Measurements from ENCODE around the gene WNT1. TPM values are rescaled to one million over a fixed set of nuclear protein-coding genes. Genes with fewer than 3 reads are reported as not detected.

Gene WNT1
- polyA plus RNA-seq, 12 donors, result 0.12 to 0.17 TPM; not detected in 10

- DNase-seq, result no peak
These were observed 22.2 kb downstream of the WNT1 start for GRCh38 chr12:49000346-49000745.

GRCh38 chr12:49008943-49009342 is 30.8 kb downstream of the WNT1 start:
- DNase-seq, result no peak

DNA sequence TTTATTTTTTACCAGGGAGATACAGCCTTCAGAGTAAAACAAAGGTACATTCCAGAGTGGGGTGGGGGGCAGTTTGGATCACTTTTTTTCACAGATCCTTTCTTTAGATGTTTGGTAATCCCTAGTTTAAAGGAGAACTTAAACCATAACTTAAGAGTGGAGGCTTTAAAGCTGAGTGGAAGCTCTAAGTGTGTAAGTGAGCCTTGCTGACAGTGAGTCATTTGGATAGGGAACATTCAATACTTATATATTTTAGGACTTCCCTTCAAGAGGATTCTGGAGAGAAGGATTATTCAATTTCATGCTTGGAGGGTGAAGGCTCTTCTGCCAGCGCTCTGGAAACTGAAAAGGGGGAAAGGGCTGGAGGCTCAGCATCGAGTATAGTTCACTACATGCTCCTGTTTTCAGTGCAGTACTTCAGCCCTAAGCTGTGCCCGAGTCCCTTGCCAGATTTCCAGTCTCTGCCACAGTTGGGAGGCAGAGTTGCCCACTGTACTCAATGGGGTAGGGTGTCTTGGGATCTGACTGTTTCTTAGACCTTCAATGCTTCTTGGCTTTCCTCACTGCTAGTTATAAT is 32.1 kb downstream of the WNT1 start:
- no peak for DNase-seq

GRCh38 chr12:49012739-49013138 is 34.6 kb downstream of the WNT1 start:
- DNase-seq, result no peak

DNA sequence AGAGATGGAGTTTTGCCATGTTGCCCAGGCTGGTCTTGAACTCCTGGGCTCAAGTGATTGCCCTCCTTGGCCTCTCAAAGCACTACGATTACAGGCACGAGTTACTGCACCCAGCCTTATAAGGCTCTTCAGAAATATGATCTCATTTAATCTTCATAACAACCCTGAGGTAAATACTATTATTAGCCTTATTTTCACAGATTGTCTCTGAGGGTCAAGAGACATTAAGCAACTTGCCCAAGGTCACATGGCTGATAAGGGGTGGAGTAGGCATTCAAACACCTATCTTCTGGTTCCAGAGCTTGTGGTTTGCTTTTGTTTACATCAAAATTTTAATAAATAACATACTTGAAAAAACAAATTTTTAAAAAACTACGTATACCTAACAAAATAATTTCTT is 35.3 kb downstream of the WNT1 start:
- no peak for DNase-seq

DNA sequence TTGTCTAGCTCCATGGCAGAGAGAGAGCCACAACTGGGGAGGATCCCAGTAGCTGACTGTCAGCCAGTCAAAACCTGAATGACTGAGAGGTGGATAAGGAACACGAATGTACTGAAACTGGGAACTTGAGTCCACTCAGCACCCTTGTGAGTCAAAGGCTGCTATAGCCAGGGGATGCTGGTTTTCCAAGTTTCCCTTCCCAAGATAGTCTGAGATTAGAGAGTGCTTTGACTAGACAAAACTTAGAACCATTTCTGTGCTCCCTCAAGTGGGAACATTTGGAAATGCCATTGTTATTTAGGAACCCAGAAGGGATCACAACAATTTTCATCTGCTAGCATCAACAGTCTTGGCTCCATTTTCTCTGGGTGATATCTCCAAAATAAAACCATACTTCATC is 36.4 kb downstream of the WNT1 start:
- no peak for DNase-seq

DNA sequence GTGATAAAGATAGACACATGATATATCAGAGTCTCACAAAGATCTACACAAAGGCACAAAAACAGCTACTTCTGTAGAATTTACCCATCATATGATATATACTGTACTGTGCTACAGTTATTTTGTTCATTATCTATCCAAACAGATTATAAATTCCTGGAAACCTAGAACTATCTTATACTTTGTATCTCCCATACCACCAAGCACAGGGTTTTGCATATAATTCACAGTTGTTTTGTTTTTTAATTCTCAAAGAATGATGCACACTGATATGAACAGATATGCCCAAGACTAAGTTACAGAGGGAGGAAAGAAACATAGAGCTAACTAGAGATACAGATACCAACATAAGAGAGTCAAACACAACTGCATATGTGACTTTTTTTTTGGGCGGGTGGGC is 37.1 kb downstream of the WNT1 start:
- DNase-seq, result no peak

DNA sequence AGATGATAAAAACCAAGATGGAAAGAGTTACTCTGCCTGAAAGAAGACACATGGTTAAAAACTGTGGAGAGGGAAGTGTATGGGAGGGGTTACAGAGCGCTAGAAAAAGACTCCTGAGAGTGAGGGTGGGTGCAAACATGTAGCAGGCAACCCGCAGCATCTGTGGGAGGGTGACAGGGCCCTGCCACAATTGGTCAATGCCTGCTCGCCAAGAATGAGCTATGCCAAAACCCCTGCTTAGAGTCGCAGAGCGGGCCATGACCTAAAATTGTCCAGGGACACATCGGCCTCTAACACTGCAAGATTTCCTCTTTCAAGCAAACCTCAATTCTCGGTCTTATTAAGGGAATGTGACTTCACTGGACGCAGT is 39.8 kb downstream of the WNT1 start:
- DNase-seq, result peak; percentile 46

GRCh38 chr12:49018261-49019119 is 40.4 kb downstream of the WNT1 start, which contains the start of gene PRKAG1:
PRKAG1 (minus strand) TSS chr12:49018776; CDS start chr12:49018740, 36 bp downstream.
- peak; percentile 99 for DNase-seq

GRCh38 chr12:49019120-49019430 is 41.0 kb downstream of the WNT1 start:
- no peak for DNase-seq

DNA sequence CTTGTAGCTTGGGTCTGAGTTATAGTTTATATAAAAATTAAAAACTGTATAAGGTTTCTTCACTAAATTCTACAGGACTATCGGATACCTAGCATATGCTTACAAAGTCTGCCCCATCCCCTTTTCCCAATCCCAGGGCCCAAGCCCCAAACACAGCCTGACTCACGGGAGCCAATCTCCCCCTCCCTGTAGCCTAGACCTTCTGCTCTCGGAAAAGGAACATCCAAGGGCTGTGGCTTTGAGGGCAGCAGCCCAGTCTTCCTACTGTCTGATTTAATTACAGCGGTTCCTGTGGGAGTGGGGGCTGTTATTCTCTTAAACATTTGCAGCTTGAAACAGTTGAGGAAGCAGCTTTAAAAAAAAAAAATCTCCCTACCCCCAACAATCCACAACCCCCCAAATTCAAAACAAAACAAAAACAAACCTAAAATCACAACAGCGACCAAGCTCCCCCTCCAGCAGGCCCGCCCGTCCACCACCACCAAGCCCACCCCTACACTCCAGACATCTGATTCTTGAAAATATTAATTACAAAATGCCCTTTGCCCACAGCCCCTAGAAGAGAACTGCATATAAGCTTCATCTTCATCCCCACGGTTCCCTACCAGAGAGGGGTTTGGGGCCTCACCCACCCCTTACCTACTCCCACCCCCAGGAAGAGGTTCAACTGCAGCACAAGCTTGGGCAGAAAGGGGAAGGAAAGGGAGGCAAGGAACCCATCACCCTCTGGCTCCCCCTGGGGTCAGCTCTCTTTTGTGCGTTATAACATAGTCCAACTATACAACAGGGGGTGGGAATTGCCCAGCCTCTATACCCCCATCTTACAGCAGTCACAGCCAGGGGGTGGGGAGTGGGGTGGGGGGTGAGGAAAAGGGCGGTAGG is 41.6 kb downstream of the WNT1 start:
- no peak for DNase-seq

DNA sequence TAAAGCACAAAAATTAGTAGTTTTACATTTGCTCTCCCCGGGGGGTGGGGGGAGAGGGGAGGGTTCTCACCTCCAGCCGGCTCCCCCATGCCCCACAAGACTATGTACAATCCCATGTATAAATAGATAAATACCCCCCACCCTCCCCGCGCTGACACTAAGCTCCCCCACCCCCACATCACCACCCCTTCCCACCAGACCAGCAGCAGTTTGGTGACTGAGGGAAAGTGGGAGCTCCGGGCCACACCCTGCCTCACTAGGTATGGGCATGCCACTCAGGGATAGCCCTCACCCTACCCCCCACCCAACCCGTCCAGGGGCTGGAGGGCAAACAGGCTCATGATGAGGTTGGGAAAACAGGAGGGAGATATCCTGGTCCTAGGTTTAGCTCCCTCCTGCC is 42.3 kb downstream of the WNT1 start:
- DNase-seq, result no peak

DNA sequence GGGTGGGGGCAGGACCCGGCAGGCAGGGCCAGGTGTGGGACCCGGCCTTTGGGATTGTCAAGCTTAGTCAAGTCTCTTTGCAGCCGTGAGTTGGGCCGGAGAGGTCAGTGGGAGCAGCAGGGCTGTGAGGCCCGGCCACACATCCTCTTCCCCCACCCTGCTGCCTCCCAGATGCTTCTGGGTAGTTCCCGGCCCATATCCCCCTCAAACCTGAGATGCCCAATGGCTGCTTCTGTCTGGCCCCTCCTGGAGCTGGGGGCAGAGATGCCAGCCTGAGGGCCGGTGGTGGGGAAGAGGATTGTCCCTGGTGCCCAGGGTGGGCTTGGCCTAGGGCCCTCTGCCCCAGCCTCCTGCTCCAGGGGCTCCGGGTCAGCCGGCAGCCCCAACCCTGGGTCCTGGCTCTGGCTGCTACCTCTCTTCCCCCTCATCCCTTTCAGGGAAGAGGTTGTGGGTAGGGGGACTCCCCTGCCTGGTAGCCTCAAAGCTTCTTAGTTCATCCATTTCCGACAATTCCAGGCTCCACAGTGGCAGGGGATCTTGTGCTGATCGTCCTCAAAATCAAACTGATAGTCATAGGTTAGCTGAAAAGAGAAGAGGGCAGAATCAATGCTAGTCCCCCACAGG is 43.3 kb downstream of the WNT1 start:
- no peak for DNase-seq

DNA sequence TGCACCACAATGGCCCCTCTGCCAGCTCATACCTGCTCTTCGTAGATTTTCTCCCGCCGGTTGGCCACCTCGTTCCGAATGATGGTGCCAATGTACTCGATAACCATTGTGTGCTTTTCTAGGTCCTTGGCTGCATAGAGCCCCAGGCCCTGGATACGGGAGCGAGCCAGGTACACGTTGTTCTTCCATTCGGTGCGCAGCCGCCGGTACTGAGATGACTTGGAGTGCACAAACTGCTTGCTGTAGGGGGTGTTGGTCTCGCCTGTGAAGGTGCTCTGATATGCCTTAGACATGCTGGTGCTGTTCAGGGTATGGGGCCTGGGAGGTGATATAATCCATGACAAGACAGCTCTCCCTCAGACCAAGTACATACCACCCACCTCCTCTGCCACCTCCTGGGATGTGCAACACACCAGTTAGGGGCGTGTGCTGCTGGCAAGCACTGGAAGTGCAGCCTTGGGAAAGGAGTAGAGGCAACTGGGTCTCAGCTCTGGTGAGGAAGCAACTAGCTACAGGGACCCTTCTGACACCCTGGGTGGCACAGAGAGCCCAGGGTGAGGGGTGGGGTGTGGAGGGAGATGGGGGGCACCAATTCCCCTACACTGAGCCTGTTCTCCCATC is 44.5 kb downstream of the WNT1 start:
- DNase-seq, result no peak

DNA sequence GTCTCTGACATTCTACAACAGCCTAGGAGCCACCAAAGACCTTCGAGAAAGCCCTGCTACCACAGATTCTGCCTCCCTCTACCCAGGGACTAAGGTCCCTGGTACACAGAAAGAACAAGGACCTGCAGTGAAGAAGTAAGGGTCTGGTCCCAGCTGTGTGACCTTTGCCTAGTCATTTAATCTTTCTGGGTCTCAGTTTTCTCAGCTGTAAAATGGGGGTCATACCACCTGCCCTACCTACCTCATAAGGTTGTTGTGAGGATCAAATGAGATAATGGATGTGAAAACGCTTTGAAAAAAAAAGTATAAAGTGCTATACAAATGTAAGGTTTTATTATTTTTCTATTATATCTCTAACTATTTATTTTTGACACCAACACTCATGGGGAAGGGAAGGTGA is 45.7 kb downstream of the WNT1 start:
- DNase-seq, result no peak

GRCh38 chr12:49024543-49024942 is 46.4 kb downstream of the WNT1 start:
- no peak for DNase-seq

DNA sequence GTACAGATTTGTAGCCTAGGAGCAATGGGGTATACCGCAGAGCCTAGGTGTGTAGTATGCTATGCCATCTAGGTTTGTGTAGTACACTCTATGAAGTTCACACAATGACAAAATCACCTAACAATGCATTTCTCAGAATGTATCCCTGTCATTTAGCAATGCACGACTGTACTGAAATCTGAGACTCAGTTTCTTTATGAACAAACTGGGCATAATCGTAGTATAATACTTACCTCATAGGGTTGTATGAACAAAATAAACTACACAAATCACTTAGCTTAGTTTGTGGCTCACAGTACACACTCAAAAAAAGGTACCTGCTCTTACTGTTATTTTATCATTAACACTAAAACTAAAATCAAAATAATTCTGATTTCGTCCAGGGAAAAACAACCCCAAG is 47.3 kb downstream of the WNT1 start:
- DNase-seq, result no peak

GRCh38 chr12:49026101-49026500 is 48.0 kb downstream of the WNT1 start:
- DNase-seq, result no peak

- no peak for DNase-seq
These were observed 48.8 kb downstream of the WNT1 start for GRCh38 chr12:49026678-49027480.

GRCh38 chr12:49027846-49028555 is 49.9 kb downstream of the WNT1 start:
- no peak for DNase-seq
